ENCODE results near the gene AGPAT3.

DNA sequence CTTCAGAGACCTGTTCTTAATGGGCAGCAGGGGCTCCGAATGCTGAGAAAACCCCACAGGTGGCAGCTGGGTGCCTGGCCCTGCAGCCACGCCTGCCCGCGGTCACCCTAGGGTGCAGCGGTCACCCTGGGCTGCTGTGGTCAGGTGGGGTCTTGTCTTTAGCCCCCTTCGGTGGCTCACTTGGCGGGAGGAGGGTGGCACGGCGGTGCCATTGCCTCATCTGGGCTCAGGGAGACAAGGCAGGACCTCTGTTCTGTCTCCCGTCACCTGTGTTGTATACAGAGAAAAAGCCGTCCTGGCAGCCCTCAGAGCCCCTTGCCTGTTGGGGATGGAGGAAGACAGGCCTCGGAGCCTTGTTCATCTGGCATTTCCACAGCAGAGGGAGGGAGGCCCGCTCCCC is 77.6 kb downstream of the AGPAT3 start:
- TF ChIP-seq, protein P1, sequence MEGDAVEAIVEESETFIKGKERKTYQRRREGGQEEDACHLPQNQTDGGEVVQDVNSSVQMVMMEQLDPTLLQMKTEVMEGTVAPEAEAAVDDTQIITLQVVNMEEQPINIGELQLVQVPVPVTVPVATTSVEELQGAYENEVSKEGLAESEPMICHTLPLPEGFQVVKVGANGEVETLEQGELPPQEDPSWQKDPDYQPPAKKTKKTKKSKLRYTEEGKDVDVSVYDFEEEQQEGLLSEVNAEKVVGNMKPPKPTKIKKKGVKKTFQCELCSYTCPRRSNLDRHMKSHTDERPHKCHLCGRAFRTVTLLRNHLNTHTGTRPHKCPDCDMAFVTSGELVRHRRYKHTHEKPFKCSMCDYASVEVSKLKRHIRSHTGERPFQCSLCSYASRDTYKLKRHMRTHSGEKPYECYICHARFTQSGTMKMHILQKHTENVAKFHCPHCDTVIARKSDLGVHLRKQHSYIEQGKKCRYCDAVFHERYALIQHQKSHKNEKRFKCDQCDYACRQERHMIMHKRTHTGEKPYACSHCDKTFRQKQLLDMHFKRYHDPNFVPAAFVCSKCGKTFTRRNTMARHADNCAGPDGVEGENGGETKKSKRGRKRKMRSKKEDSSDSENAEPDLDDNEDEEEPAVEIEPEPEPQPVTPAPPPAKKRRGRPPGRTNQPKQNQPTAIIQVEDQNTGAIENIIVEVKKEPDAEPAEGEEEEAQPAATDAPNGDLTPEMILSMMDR (IDR thresholded peaks at IDR 0.05) = no peak
- no peak for TF ChIP-seq POLR2A (IDR thresholded peaks at IDR 0.05)
- no peak for TF ChIP-seq POLR2AphosphoS5 (IDR thresholded peaks at IDR 0.05)
- no peak for TF ChIP-seq EP300 (IDR thresholded peaks at IDR 0.05)
